Right renal cortex interstitium (tissue), 3 donors: ENCODE results near the gene ENAH. TPM values are rescaled to one million over a fixed set of nuclear protein-coding genes. Genes with fewer than 3 reads are reported as not detected.
"Not testable (repeated sequence)": the region's sequence is repeated elsewhere in the genome, so short reads cannot be mapped to it uniquely, and the experiment has no call there.

Source experiments
- DNase-seq, 3 donors: peaks; one replicate each; pipeline ENCODE4 v3.0.0-alpha.2; 2013; ENCODE audit warnings: low read depth in 3 of 3, low spot score in 2 of 3
- polyA plus RNA-seq, 3 donors: library from polyadenylated mRNA; unstranded; fragments of 120-200 nt; gene quantifications; one replicate each; pipeline ENCODE4 v1.2.1, GENCODE V29; 2013; ENCODE audit not compliant: insufficient read length in 3 of 3

The ENAH gene
- polyA plus RNA-seq, 3 donors: 113 to 128 (median 116) TPM

DNA sequence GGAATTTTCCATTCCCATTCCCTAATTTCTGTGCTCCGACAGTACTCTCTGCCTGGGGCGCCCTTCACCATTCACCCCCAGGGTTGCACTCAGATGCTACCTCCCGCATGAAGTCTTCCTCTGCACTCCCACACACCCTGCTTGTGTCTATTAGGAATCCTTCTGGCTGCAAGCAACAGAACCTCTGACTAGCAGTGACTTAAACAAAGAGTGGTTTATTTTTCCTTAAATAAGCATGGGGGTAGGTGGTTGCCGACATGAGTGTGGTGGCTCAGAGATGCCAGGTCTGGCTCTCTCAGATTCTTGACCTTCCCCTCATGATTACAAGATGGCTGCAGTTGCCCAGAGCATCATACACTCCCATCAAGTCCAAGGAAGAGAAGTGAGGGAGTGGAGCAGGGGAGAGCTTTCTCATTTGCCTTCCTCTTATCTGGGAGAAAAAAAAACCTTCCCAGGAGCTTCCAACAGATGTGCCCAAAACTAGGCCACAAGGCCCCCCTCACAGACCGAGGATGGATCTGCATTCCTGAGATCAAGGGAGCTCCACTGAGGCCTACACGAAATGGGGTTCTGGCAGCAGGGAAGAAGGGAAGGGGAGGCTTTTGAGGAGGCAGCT, 175.5 kb downstream of the ENAH start:
- no peak for DNase-seq

DNA sequence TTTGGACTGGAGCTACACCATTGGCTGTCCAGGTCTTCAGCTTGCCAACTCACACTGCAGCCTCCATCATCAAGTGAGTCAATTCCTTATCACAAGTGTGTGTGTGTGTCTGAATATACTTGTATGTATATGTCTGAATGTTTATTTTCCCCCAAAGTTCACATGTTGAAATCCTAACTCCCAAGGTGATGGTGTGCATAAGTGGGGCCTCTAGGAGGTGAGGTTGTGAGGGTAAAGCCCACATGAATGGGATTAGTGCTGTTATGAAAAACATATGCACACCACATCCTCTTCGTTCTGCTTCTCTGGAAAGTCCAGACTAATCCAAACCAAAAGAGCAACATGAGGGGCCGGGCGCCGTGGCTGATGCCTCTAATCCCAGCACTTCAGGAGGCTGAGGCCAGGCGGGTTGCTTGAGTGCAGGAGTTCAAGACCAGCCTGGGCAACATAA, 176.4 kb downstream of the ENAH start:
- no peak for DNase-seq

DNA sequence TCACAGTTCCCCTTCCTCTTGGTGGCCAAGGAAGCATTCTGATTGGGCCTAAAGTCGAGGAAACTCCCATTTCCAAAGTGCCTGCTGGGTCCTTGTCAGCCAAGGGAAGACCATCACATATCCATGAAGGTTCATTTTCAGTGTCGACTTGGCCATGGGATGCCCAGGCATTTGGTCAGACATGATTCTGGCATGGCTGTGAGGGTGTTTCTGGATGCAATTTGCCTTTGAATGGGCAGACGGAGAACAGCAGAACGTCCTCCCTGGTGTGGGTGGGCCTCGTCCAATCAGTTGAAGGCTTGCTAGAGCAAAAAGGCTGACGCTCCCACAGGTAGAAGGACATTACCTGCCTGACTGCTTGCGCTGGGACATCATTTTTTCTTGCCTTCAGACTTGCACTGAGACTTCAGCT, 176.8 kb downstream of the ENAH start:
- DNase-seq: no peak

DNA sequence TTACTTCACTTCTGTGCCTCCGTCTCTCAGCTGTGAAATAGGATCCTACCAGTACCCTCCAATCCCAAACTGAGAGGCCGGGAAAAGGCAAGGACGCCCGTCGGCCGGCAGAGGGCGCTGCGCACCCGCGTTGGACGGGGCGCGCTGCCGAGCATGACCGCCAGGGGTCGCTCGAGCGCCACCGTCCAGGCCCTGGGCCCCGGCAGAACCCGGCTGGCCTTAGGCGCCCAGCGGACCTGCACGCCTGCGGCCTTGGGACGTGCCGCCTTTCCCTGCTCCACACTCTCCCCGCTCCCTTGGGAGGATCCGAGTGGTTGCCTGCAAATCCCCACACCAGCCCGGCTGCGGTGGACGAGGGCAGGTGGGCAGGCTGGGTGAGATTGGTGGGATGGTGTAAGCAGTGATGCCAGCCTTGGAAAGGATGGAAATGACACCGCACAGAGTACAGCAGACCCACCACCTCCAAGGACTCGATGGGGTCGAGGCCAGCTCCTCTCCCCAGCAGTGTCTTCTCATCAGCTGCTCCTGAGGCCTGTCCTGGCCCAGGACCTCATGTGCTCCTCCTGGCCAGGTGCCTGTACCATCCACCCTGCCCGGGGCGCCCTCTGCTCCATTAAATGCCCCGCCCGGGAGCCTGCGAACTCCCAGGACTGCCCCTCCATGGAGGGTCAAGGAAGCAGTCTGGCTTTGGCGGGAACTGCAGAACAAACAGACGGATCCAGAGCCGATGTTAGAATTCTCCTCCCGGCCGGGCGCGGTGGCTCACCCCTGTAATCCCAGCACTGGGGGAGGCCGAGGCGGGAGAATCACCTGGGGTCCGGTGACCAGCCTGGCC, 177.7 kb downstream of the ENAH start:
- DNase-seq: peak; percentile 42 to 52 (median 46)

- no peak for DNase-seq
Observed at GRCh38 chr1:225474439-225474985, 178.4 kb downstream of the ENAH start.

- DNase-seq: not testable (repeated sequence)
Observed at GRCh38 chr1:225473676-225474438, 179.1 kb downstream of the ENAH start.

- not testable (repeated sequence) for DNase-seq
Observed at GRCh38 chr1:225473266-225473665, 179.7 kb downstream of the ENAH start.

GRCh38 chr1:225471453-225472301, 181.2 kb downstream of the ENAH start:
- no peak for DNase-seq

GRCh38 chr1:225471109-225471452, 181.8 kb downstream of the ENAH start:
- DNase-seq: no peak

- DNase-seq: no peak
Observed at GRCh38 chr1:225470211-225471108, 182.5 kb downstream of the ENAH start.

DNA sequence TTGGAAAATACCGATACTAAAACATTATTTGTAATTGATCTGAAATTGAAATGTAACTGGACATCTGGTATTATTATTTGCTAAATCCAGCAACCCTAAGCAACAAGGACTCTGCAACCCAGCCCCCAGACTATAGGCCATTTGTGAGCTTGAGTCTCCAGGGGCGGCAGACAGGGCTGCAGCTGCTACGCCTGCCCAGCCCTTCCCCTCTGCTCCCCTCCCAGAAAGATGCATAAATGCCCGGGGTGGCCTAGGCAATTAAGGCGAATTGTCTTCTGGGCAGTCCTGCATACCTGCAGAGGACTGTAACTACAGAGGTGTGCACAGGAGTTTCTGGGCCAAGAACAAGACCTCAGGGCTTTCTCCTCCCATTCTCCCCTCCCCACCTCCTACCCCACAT, 183.9 kb downstream of the ENAH start:
- DNase-seq: no peak

- no peak for DNase-seq
Observed at GRCh38 chr1:225468270-225469020, 184.5 kb downstream of the ENAH start.

- DNase-seq: no peak
Observed at GRCh38 chr1:225467193-225468020, 185.5 kb downstream of the ENAH start.

- no peak for DNase-seq
Observed at GRCh38 chr1:225466848-225467192, 186.1 kb downstream of the ENAH start.

GRCh38 chr1:225465793-225466517, 187.0 kb downstream of the ENAH start:
- DNase-seq: no peak

- no peak for DNase-seq
Observed at GRCh38 chr1:225464851-225465792, 187.8 kb downstream of the ENAH start.
